ENCODE data around the gene MARCO.

MARCO gene

DNA sequence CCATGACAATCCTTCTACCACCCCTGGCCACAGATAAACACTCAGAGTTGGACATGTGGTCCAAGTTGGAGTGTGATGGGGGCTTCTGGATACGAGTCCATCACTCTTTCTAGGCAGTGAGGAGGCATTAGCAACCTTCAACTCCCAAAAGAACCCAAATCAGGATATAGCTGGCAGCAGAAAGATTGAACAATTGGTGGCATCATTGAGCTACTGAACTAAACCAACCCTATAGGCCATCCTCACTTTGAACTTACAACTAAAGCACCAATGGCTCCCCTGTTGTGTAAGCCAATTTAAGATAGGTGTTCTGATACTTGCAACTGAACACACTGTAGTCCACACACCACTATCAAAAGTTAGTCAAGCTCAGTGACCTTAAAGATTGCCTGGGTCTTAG, 24.0 kb upstream of the MARCO start:
- TF ChIP-seq, protein P1, sequence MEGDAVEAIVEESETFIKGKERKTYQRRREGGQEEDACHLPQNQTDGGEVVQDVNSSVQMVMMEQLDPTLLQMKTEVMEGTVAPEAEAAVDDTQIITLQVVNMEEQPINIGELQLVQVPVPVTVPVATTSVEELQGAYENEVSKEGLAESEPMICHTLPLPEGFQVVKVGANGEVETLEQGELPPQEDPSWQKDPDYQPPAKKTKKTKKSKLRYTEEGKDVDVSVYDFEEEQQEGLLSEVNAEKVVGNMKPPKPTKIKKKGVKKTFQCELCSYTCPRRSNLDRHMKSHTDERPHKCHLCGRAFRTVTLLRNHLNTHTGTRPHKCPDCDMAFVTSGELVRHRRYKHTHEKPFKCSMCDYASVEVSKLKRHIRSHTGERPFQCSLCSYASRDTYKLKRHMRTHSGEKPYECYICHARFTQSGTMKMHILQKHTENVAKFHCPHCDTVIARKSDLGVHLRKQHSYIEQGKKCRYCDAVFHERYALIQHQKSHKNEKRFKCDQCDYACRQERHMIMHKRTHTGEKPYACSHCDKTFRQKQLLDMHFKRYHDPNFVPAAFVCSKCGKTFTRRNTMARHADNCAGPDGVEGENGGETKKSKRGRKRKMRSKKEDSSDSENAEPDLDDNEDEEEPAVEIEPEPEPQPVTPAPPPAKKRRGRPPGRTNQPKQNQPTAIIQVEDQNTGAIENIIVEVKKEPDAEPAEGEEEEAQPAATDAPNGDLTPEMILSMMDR (IDR thresholded peaks at IDR 0.05) = no peak

DNA sequence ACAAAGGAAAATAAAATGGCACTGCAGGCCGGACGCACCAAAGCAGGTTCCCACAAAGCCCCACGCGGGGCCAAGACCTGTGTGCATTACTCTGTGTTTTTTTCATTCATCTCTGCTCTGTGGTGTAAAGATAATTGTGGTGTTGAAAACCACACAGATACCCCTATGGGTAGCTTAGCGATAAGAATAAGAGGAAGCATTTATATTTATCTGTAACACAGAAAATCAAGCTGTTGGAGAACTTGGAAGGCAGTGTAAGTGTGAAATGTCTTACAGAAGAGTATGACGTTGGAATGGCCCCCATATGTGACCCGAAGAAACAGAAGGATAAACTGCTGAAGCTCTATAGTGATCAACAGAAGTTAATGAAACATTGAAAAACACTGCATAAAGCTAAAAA, 20.3 kb upstream of the MARCO start:
- TF ChIP-seq, protein P1 (IDR thresholded peaks at IDR 0.05) = no peak

DNA sequence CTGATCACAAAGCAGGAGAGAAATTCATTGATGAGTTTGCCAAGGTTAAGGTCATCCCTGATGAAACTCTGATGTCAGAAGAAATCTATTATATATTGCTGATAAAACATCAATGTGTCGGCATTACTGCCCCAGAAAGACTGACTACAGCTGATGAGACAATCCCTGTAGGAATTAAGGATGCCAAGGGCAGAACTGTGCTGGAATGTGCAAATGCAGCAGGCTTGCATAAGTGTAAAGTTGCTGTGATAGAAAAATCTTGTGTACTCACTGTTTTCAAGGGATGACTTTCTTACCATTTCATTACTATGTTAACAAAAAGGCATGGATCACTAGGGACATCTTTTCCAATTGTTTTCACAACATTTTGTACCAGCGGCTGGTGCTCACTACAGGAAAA, 19.7 kb upstream of the MARCO start:
- TF ChIP-seq, protein P1 (IDR thresholded peaks at IDR 0.05) = no peak

DNA sequence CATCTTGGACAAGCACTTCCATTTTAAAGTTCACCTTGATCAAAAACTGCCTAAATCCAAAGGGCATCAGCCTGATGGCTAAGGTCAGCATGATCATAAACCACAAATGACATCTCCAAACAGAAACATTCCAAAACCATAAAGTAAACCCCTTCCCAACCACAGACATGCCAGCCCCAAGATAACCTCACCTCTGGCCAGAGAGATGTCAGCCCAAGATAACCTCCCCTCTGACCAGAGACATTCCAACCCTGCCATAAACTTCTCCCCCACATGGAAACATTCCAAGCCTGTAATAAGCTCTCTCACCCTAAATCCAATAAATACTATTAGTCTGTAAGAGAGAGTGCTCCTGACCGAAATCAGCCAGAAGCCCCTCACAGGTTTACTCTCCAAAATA, 18.6 kb upstream of the MARCO start:
- TF ChIP-seq, protein P1 (IDR thresholded peaks at IDR 0.05) = no peak

DNA sequence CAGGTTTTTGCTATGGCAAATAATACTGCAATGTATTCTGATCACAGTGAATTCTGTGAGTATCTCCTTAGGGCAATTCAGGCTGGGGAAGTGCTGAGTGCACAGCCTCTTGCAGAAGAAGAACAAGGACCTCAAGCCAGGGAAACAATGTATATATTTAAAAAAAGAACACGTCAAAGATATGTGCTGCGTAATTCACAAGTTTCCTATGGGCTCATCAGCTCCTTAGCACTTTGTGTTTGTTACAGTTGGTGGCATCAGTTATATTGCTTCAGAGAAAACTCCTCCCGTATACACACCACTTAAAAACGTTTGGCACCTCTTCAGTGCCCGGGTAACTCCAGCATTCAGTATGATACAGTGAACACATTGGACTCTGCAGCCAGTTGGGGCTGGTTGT, 16.5 kb upstream of the MARCO start:
- TF ChIP-seq, protein P1 (IDR thresholded peaks at IDR 0.05) = no peak

DNA sequence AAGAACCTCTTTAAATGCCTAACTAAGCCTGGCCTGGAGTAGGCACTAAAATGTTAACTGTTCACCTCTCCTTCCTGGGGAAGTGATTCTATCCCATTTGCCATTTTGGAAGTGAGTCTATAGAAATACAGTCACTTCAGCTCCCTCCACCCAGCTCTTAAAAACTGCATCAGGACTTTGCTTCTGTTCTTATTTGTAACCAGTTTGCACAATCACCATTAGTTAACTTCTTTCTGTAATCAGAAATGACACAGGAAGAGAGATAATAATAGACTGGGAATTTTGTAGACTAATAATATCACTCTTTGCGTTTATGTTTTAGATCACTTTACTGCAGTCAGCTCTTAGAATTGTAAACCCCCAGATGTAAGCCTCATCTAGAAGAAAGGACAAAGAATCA, 16.0 kb upstream of the MARCO start:
- TF ChIP-seq, protein P1 (IDR thresholded peaks at IDR 0.05) = no peak

DNA sequence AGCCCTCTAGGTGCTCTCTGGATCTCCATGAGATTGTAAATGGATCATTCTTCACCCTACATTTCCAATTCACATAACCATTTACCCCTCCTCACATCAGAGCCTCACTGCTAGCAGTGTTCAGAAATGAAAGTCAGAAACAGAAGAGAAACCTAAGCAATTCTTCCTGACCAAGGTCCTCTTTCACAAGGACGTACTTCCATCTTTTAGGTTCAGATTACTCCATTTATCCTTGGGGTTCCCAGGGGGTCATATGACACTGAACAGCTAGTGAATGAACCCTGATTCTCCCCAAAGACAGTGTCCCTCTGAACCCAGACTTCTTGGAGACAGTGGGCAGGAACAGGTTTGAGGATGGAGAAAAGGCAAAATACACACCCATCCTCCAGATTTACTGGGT, 12.9 kb upstream of the MARCO start:
- TF ChIP-seq, protein P1 (IDR thresholded peaks at IDR 0.05) = no peak

DNA sequence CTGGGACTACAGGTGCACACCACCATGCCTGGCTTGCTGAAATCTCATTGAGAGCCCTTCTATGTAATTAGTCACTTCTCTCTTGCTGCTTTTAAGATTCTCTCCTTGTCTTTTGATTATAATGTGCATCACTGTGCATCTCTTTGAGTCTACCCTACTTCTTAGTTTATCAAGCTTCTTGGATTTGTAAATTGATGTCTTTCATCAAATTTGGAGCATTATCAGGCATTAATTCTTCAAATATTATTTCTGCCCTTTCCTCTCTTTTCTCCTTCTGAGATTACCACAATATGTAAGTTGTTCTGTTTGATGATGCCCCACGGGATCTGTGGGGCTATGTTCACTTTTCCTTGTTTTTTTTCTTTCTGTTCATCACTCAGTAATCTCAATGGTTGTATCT, 9.0 kb upstream of the MARCO start:
- TF ChIP-seq, protein P1 (IDR thresholded peaks at IDR 0.05) = no peak

Measured in LNCAP (cell line).